Small intestine (tissue), 16 donors: ENCODE data around the gene CHMP1B. TPM values are rescaled to one million over a fixed set of nuclear protein-coding genes. Genes with fewer than 3 reads are reported as not detected.

Experiments used
- DNase-seq, 2 donors: peaks; one replicate each; pipeline versions ENCODE4 v3.0.0 to v3.0.0-alpha.2; 2013
- FAIRE-seq: peaks from 2 replicates; lab custom pipeline; 2012; peaks lifted over from hg19 to GRCh38; lab: Jason Lieb, UNC
- H3K27ac ChIP-seq, 3 donors: one replicate each; pipeline ENCODE4 v1.5.1; 2013; ENCODE audit warnings: low read length in 2 of 3, mild to moderate bottlenecking in 2 of 3, control low read depth in 1 of 3, inconsistent platforms in 1 of 3, low read depth in 1 of 3, moderate library complexity in 1 of 3
- H3K27me3 ChIP-seq, 3 donors: one replicate each; pipeline ENCODE4 v1.6.1; 2013; ENCODE audit warnings: low read length in 3 of 3, inconsistent platforms in 1 of 3; ENCODE audit not compliant: control insufficient read depth in 3 of 3, insufficient read depth in 3 of 3
- H3K36me3 ChIP-seq, 3 donors: one replicate each; pipeline ENCODE4 v1.6.1; 2013; ENCODE audit warnings: low read length in 3 of 3, inconsistent platforms in 1 of 3, low read depth in 1 of 3, mild to moderate bottlenecking in 1 of 3, moderate library complexity in 1 of 3; ENCODE audit not compliant: control insufficient read depth in 3 of 3, insufficient read depth in 2 of 3
- H3K4me1 ChIP-seq, 3 donors: one replicate each; pipeline ENCODE4 v1.6.1; 2013; ENCODE audit warnings: low read length in 2 of 3, inconsistent platforms in 1 of 3, low read depth in 1 of 3, mild to moderate bottlenecking in 1 of 3, moderate library complexity in 1 of 3; ENCODE audit not compliant: control insufficient read depth in 3 of 3, insufficient read depth in 2 of 3
- H3K4me3 ChIP-seq, 3 donors: one replicate each; pipeline ENCODE4 v1.5.1; 2013; ENCODE audit warnings: low read length in 3 of 3, control low read depth in 1 of 3, inconsistent platforms in 1 of 3, low read depth in 1 of 3, mild to moderate bottlenecking in 1 of 3, moderate library complexity in 1 of 3
- H3K9me3 ChIP-seq, 2 donors: one replicate each; pipeline ENCODE4 v1.6.1; 2013; ENCODE audit warnings: low read depth in 1 of 2, low read length in 1 of 2; ENCODE audit not compliant: control insufficient read depth in 2 of 2, insufficient read depth in 1 of 2
- WGBS, 3 donors: extraction: QIAGEN DNeasy Blood & Tissue Kit; methylation state at CpG; one replicate each; pipeline ENCODE4 v1.1.7; 2013; 5-methylcytosine and 5-hydroxymethylcytosine counted together
- long read RNA-seq, 10 donors: transcript quantifications; one replicate each; lab custom pipeline, GENCODE V29; 2026
- polyA plus RNA-seq, 4 donors: library from polyadenylated mRNA; stranded (reverse) in 3 of 4; unstranded in 1 of 4; fragments of 200-250 nt in 3 of 4; fragments of 120-200 nt in 1 of 4; gene quantifications; one replicate each; pipeline versions ENCODE4 v1.2.1 to v1.2.3, GENCODE V29; 2013
- donor health status: healthy with polysubstance abuse.
- donor health status: control.
- donor health status: control.
- donor health status: Bipolar disorder and iron deficiency.
- donor health status: healthy.

The CHMP1B gene
- 10 to 100 TPM; 38.1 to 71.3 (median 60.8) TPM for polyA plus RNA-seq
- long read RNA-seq, donor 1: 0 reads
- long read RNA-seq, donor 2, transcript CHMP1B-201 (1 exons, 3,054 nt): major isoform, 39 of 39 reads
- long read RNA-seq, donor 2, partial matches to known transcripts: 0 of 39 reads
- long read RNA-seq, donor 2, other reads (novel, unspliced or antisense): 0 of 39 reads
- long read RNA-seq, donor 3, transcript CHMP1B-201 (1 exons, 3,054 nt): major isoform, 79 of 80 reads
- long read RNA-seq, donor 3, partial matches to known transcripts: 0 of 80 reads
- long read RNA-seq, donor 3, other reads (novel, unspliced or antisense): 0 of 80 reads
- long read RNA-seq, donor 4, partial matches to known transcripts: 0 of 3 reads
- long read RNA-seq, donor 4, other reads (novel, unspliced or antisense): 0 of 3 reads
- long read RNA-seq, donor 5, transcript CHMP1B-201 (1 exons, 3,054 nt): major isoform, 30 of 30 reads
- long read RNA-seq, donor 5, partial matches to known transcripts: 0 of 30 reads
- long read RNA-seq, donor 5, other reads (novel, unspliced or antisense): 0 of 30 reads
- long read RNA-seq, donor 6, transcript CHMP1B-201 (1 exons, 3,054 nt): major isoform, 81 of 81 reads
- long read RNA-seq, donor 6, partial matches to known transcripts: 0 of 81 reads
- long read RNA-seq, donor 6, other reads (novel, unspliced or antisense): 0 of 81 reads
- long read RNA-seq, donor 7, transcript CHMP1B-201 (1 exons, 3,054 nt): major isoform, 127 of 127 reads
- long read RNA-seq, donor 7, partial matches to known transcripts: 0 of 127 reads
- long read RNA-seq, donor 7, other reads (novel, unspliced or antisense): 0 of 127 reads
- long read RNA-seq, donor 8, transcript CHMP1B-201 (1 exons, 3,054 nt): major isoform, 7 of 7 reads
- long read RNA-seq, donor 8, partial matches to known transcripts: 0 of 7 reads
- long read RNA-seq, donor 8, other reads (novel, unspliced or antisense): 0 of 7 reads
- long read RNA-seq, donor 9, transcript CHMP1B-201 (1 exons, 3,054 nt): major isoform, 21 of 21 reads
- long read RNA-seq, donor 9, partial matches to known transcripts: 0 of 21 reads
- long read RNA-seq, donor 9, other reads (novel, unspliced or antisense): 0 of 21 reads
- long read RNA-seq, donor 10, transcript CHMP1B-201 (1 exons, 3,054 nt): major isoform, 101 of 101 reads
- long read RNA-seq, donor 10, partial matches to known transcripts: 0 of 101 reads
- long read RNA-seq, donor 10, other reads (novel, unspliced or antisense): 0 of 101 reads

GRCh38 chr18:11851146-11851805 lies at the start of gene CHMP1B:
TSS of gene CHMP1B (plus strand) at chr18:11851413. CDS start at chr18:11851512, 99 bp downstream.
- no peak for FAIRE-seq

GRCh38 chr18:11801573-11801972 lies 49.6 kb upstream of the CHMP1B start:
- Histone ChIP-seq H3K36me3 (no peaks in the 10 kb centered on the region), H3K4me3 (no peak overlapping the region), H3K27me3 (no peaks in the 10 kb centered on the region), H3K27ac (no peak overlapping the region), H3K9me3 (no peaks in the 10 kb centered on the region), H3K4me1 (no peaks in the 10 kb centered on the region)
- FAIRE-seq (no peak), DNase-seq (no peak)
- WGBS, 3 donors: 72 to 84% (median 77%) methylated on average over 4 of the region's 4 CpGs

More at GRCh38 chr18:11851146-11851805, at the start of gene CHMP1B:
- Histone ChIP-seq H3K9me3 (no peaks in the 10 kb centered on the region), H3K27ac (peak within 1 kb of the TSS; percentile 87 to 99 (median 98)), H3K4me1 (peaks cover 0 to 11% (median 8%) of the 10 kb centered on the region in 3 donors), H3K4me3 (peak within 1 kb of the TSS; percentile 67 to 95 (median 91)), H3K36me3 (peaks cover 0 to 5% (median 0%) of the 10 kb centered on the region in 3 donors), H3K27me3 (no peaks in the 10 kb centered on the region)
- DNase-seq: peak; percentile 96 to 99
- 0 to 1% (median 0%) methylated on average over 53 of the region's 53 CpGs for WGBS, 3 donors

- DNase-seq: no peak
- Histone ChIP-seq H3K4me3 (no peak overlapping the region), H3K27ac (no peak overlapping the region), H3K27me3 (no peaks in the 10 kb centered on the region), H3K36me3 (no peaks in the 10 kb centered on the region), H3K9me3 (no peaks in the 10 kb centered on the region), H3K4me1 (no peaks in the 10 kb centered on the region)
- WGBS, 3 donors: 92 to 97% (median 94%) methylated on average over 6 of the region's 6 CpGs
- FAIRE-seq: no peak
Observed at GRCh38 chr18:11802158-11802557, 49.1 kb upstream of the CHMP1B start.

- Histone ChIP-seq H3K27ac (no peak overlapping the region), H3K27me3 (no peaks in the 10 kb centered on the region), H3K4me1 (no peaks in the 10 kb centered on the region), H3K9me3 (no peaks in the 10 kb centered on the region), H3K36me3 (no peaks in the 10 kb centered on the region), H3K4me3 (no peak overlapping the region)
- 92 to 93% (median 92%) methylated on average over 10 of the region's 10 CpGs for WGBS, 3 donors
- no peak for DNase-seq
- no peak for FAIRE-seq
Observed at GRCh38 chr18:11802586-11802985, 48.6 kb upstream of the CHMP1B start.

GRCh38 chr18:11807233-11807632 lies 44.0 kb upstream of the CHMP1B start:
- Histone ChIP-seq H3K4me1 (no peaks in the 10 kb centered on the region), H3K27ac (no peak overlapping the region), H3K4me3 (no peak overlapping the region), H3K27me3 (no peaks in the 10 kb centered on the region), H3K9me3 (no peaks in the 10 kb centered on the region), H3K36me3 (no peaks in the 10 kb centered on the region)
- WGBS, 3 donors: 84 to 94% (median 90%) methylated on average over 7 of the region's 7 CpGs
- no peak for FAIRE-seq
- no peak for DNase-seq

- no peak overlapping the region for H3K27ac ChIP-seq
- FAIRE-seq (no peak), DNase-seq (no peak)
- no peaks in the 10 kb centered on the region for H3K27me3 ChIP-seq
- no peaks in the 10 kb centered on the region for H3K4me1 ChIP-seq
- H3K9me3 ChIP-seq: no peaks in the 10 kb centered on the region
- 64 to 74% (median 70%) methylated on average over 11 of the region's 11 CpGs for WGBS, 3 donors
- H3K4me3 ChIP-seq: no peak overlapping the region
- H3K36me3 ChIP-seq: no peaks in the 10 kb centered on the region
Observed at GRCh38 chr18:11808001-11808855, 43.0 kb upstream of the CHMP1B start.

- 84 to 92% (median 86%) methylated on average over 6 of the region's 6 CpGs for WGBS, 3 donors
- DNase-seq: no peak
- H3K9me3 ChIP-seq: no peaks in the 10 kb centered on the region
- FAIRE-seq: no peak
- H3K4me3 ChIP-seq: no peak overlapping the region
- no peaks in the 10 kb centered on the region for H3K4me1 ChIP-seq
- H3K36me3 ChIP-seq: no peaks in the 10 kb centered on the region
- no peak overlapping the region for H3K27ac ChIP-seq
- no peaks in the 10 kb centered on the region for H3K27me3 ChIP-seq
Observed at GRCh38 chr18:11809895-11810294, 41.3 kb upstream of the CHMP1B start.
